ENCODE measurements around the gene DCTN3. TPM values are rescaled to one million over a fixed set of nuclear protein-coding genes. Genes with fewer than 3 reads are reported as not detected.

The DCTN3 gene
- total RNA-seq, 5 donors from 2014 or later (not counting 1 experiment from before 2014, with no cell fraction given), result 60.8 to 82.9 (median 69.0) TPM

- Mint-ChIP-seq H3K27ac (no peak overlapping the region), H3K36me3 (no peaks in the 10 kb centered on the region), H3K27me3 (peaks cover 53 to 69% of the 10 kb centered on the region in 2 donors), H3K9me3 (no peaks in the 10 kb centered on the region), H3K4me1 (peaks cover 33 to 38% (median 37%) of the 10 kb centered on the region in 3 donors), H3K4me3 (no peak overlapping the region)
- DNase-seq, result no peak
- Histone ChIP-seq H3K27ac (ENCODE audit: low read length) (no peak overlapping the region), H3K27me3 (replicated peaks in 1 of 2; ENCODE audit: control insufficient read depth in 2 of 2, extremely low read depth in 1 of 2, insufficient read depth in 2 of 2, low read length in 1 of 2) (peaks cover 16 to 80% of the 10 kb centered on the region in 2 experiments), H3K4me3 (ENCODE audit: control insufficient read depth in 1 of 2, extremely low read depth in 1 of 2, low read length in 1 of 2) (no peak overlapping the region), H3K4me1 (ENCODE audit: control insufficient read depth in 1 of 2, extremely low read depth in 1 of 2, insufficient read depth in 2 of 2, low read length in 2 of 2) (peaks cover 6 to 48% of the 10 kb centered on the region in 2 experiments), H3K36me3 (ENCODE audit: control insufficient read depth in 2 of 2, extremely low read depth in 1 of 2, insufficient read depth in 1 of 2, low read length in 1 of 2) (no peaks in the 10 kb centered on the region), H3K9me3 (no peaks in the 10 kb centered on the region)
- ChIA-PET CTCF (interaction anchor here (1.1 to 1.9 kb wide), 2 partner anchors 9 to 24 kb away, joined by 3 to 7 read pairs; no protein-coding TSS in a partner anchor), POLR2A (no interaction called here)
- no peak for ATAC-seq (replicated peaks in 1 of 4)
- WGBS (ENCODE audit: insufficient coverage), result 32% methylated on average over 39 of the region's 39 CpGs
These were observed 4.3 kb upstream of the DCTN3 start for GRCh38 chr9:34624475-34625185.

GRCh38 chr9:34623374-34624235, 3.3 kb upstream of the DCTN3 start:
- Mint-ChIP-seq H3K4me3 (peak overlapping the region in 2 of 3 donors; percentile 21 to 46), H3K27me3 (peaks cover 46 to 63% of the 10 kb centered on the region in 2 donors), H3K27ac (no peak overlapping the region), H3K36me3 (no peaks in the 10 kb centered on the region), H3K9me3 (no peaks in the 10 kb centered on the region), H3K4me1 (peaks cover 38 to 43% (median 38%) of the 10 kb centered on the region in 3 donors)
- H3K27ac ChIP-seq (ENCODE audit: low read length), result no peak overlapping the region
- 14% methylated on average over 52 of the region's 63 CpGs for WGBS (ENCODE audit: insufficient coverage)
- ChIA-PET POLR2A (interaction anchor here in 1 of 2 donors (0.7 kb wide), 1 partner anchor 38 kb away, joined by 5 read pairs; no protein-coding TSS in a partner anchor), CTCF (interaction anchor here in 1 of 2 donors (0.6 to 0.8 kb wide), 2 partner anchors 12 to 107 kb away, joined by 3 read pairs; no protein-coding TSS in a partner anchor)
- no peaks in the 10 kb centered on the region for H3K36me3 ChIP-seq (ENCODE audit: control insufficient read depth in 2 of 2, extremely low read depth in 1 of 2, insufficient read depth in 1 of 2, low read length in 1 of 2)
- H3K4me3 ChIP-seq (ENCODE audit: control insufficient read depth in 1 of 2, extremely low read depth in 1 of 2, low read length in 1 of 2), result peak overlapping the region in 1 of 2 donors; percentile 7
- DNase-seq (peak in 1 of 35 experiments; percentile 14), ATAC-seq (replicated peaks in 1 of 4) (no peak)
- H3K9me3 ChIP-seq, result no peaks in the 10 kb centered on the region
- peaks cover 12 to 72% of the 10 kb centered on the region in 2 experiments for H3K27me3 ChIP-seq (replicated peaks in 1 of 2; ENCODE audit: control insufficient read depth in 2 of 2, extremely low read depth in 1 of 2, insufficient read depth in 2 of 2, low read length in 1 of 2)
- H3K4me1 ChIP-seq (ENCODE audit: control insufficient read depth in 1 of 2, extremely low read depth in 1 of 2, insufficient read depth in 2 of 2, low read length in 2 of 2), result peaks cover 9 to 44% of the 10 kb centered on the region in 2 experiments

DNA sequence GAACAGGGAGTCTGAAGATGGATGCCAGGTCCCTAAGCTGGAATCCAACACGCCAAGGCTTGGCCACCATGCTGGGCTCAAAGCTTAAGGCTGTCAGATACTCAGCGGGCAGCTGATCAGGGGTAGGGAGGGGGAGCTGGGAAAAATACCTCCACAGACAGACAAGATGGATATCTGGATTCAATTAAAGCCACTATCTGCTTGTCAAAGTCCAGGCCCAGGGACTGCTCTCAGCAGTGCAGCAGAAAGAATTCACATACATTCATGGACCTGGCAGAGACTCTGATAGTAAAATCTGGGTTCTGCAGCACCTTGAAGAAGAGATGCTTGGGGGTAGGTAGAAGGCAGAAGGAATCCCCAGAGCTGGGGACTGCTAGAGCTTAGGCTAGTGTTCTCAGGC, 5.2 kb downstream of the DCTN3 start:
- H3K27ac Mint-ChIP-seq, result no peak overlapping the region
- no peaks in the 10 kb centered on the region for H3K9me3 Mint-ChIP-seq
- no peaks in the 10 kb centered on the region for H3K27me3 ChIP-seq (replicated peaks in 1 of 2; ENCODE audit: control insufficient read depth in 2 of 2, extremely low read depth in 1 of 2, insufficient read depth in 2 of 2, low read length in 1 of 2)
- DNase-seq, result no peak
- peaks cover 34 to 37% (median 36%) of the 10 kb centered on the region in 3 donors for H3K4me1 Mint-ChIP-seq
- peaks cover 10 to 39% of the 10 kb centered on the region in 2 donors for H3K36me3 ChIP-seq (ENCODE audit: control insufficient read depth in 2 of 2, extremely low read depth in 1 of 2, insufficient read depth in 1 of 2, low read length in 1 of 2)
- H3K27ac ChIP-seq (ENCODE audit: low read length), result no peak overlapping the region
- H3K4me3 Mint-ChIP-seq, result no peak overlapping the region
- CTCF ChIA-PET, result interaction anchor here (0.7 to 1.3 kb wide), 3 partner anchors 19 to 156 kb away, joined by 4 to 8 read pairs (median 7); partner anchors contain the start of gene DNAI1 (in 1 of the 2)
- POLR2A ChIA-PET, result no interaction called here
- H3K4me3 ChIP-seq (ENCODE audit: control insufficient read depth in 1 of 2, extremely low read depth in 1 of 2, low read length in 1 of 2), result no peak overlapping the region
- WGBS (ENCODE audit: insufficient coverage), result no CpG with 5 or more reads among the region's 2 CpGs
- peaks cover 8 to 33% of the 10 kb centered on the region in 2 experiments for H3K4me1 ChIP-seq (ENCODE audit: control insufficient read depth in 1 of 2, extremely low read depth in 1 of 2, insufficient read depth in 2 of 2, low read length in 2 of 2)
- H3K27me3 Mint-ChIP-seq, result no peaks in the 10 kb centered on the region
- ATAC-seq (replicated peaks in 1 of 4), result no peak
- peaks cover 36% of the 10 kb centered on the region for H3K36me3 Mint-ChIP-seq
- no peaks in the 10 kb centered on the region for H3K9me3 ChIP-seq

DNA sequence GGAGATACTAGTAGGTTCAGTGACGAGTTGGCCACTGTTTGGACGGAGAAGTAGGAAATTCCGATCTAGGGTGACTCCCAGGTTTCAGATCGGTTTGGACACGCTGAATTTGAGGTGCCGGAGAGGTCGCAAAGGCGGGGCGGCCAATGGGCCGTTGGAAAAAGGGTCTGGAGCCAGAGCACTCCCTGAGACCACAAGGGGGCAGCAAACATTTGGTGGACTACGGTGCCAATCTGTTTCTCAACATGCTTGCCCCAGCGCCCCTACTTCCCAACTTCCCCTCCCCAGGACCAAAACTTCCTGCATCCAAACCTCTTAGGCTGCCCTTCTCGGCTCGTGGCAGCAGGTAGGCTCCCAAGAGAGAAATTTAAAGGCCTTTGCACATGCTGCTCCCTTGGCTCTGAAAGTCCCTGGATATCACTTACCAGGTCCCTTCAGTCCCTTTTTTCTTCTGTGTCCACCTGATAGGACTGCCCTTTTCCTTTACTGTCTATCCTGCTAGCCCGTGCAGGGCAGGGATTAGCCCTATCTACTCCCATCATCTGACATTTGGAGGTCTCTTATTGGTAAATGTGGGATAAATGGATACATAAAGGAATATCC, 7.4 kb downstream of the DCTN3 start:
- Histone ChIP-seq H3K36me3 (ENCODE audit: control insufficient read depth in 2 of 2, extremely low read depth in 1 of 2, insufficient read depth in 1 of 2, low read length in 1 of 2) (peaks cover 10 to 37% of the 10 kb centered on the region in 2 donors), H3K27me3 (replicated peaks in 1 of 2; ENCODE audit: control insufficient read depth in 2 of 2, extremely low read depth in 1 of 2, insufficient read depth in 2 of 2, low read length in 1 of 2) (no peaks in the 10 kb centered on the region), H3K27ac (ENCODE audit: low read length) (peak overlapping the region; percentile 55), H3K9me3 (no peaks in the 10 kb centered on the region), H3K4me1 (ENCODE audit: control insufficient read depth in 1 of 2, extremely low read depth in 1 of 2, insufficient read depth in 2 of 2, low read length in 2 of 2) (peaks cover 3 to 26% of the 10 kb centered on the region in 2 experiments), H3K4me3 (ENCODE audit: control insufficient read depth in 1 of 2, extremely low read depth in 1 of 2, low read length in 1 of 2) (peak overlapping the region; percentile 70 to 94)
- Mint-ChIP-seq H3K36me3 (peaks cover 32% of the 10 kb centered on the region), H3K27ac (peak overlapping the region; percentile 79 to 87), H3K27me3 (no peaks in the 10 kb centered on the region), H3K9me3 (no peaks in the 10 kb centered on the region), H3K4me3 (peak overlapping the region; percentile 79 to 89 (median 80)), H3K4me1 (peaks cover 19 to 28% (median 25%) of the 10 kb centered on the region in 3 donors)
- POLR2A ChIA-PET, result interaction anchor here in 1 of 2 donors (0.9 kb wide), 1 partner anchor 25 kb away, joined by 3 read pairs; the partner anchor contains the start of gene SIGMAR1
- ATAC-seq (replicated peaks in 1 of 4) (peak; percentile 38 to 47 (median 44)), DNase-seq (peak in 28 of 35 experiments; percentile 30 to 84 (median 52))
- WGBS (ENCODE audit: insufficient coverage), result 2% methylated on average over 13 of the region's 15 CpGs
- CTCF ChIA-PET, result interaction anchor here (0.7 to 2.6 kb wide), 8 partner anchors 8 to 71 kb away, joined by 3 to 25 read pairs (median 4); partner anchors contain the start of genes DCTN3 (in 1 of the 2) and SIGMAR1 (in 1 of the 2)

GRCh38 chr9:34611811-34612787, 8.2 kb downstream of the DCTN3 start, which contains the start of gene RPP25L:
TSS of gene RPP25L (minus strand) at chr9:34612097. CDS start at chr9:34611296, 801 bp downstream.
- no peaks in the 10 kb centered on the region for H3K27me3 ChIP-seq (replicated peaks in 1 of 2; ENCODE audit: control insufficient read depth in 2 of 2, extremely low read depth in 1 of 2, insufficient read depth in 2 of 2, low read length in 1 of 2)
- Mint-ChIP-seq H3K36me3 (peaks cover 25% of the 10 kb centered on the region), H3K9me3 (no peaks in the 10 kb centered on the region), H3K4me1 (peaks cover 19 to 28% (median 25%) of the 10 kb centered on the region in 3 donors), H3K27ac (peak within 1 kb of the TSS; percentile 90 to 94), H3K4me3 (peak within 1 kb of the TSS; percentile 79 to 89 (median 80)), H3K27me3 (no peaks in the 10 kb centered on the region)
- H3K4me1 ChIP-seq (ENCODE audit: control insufficient read depth in 1 of 2, extremely low read depth in 1 of 2, insufficient read depth in 2 of 2, low read length in 2 of 2), result peaks cover 3 to 26% of the 10 kb centered on the region in 2 experiments
- peaks cover 5 to 30% of the 10 kb centered on the region in 2 donors for H3K36me3 ChIP-seq (ENCODE audit: control insufficient read depth in 2 of 2, extremely low read depth in 1 of 2, insufficient read depth in 1 of 2, low read length in 1 of 2)
- ChIA-PET POLR2A (interaction anchor here in 1 of 2 donors (0.9 kb wide), 1 partner anchor 26 kb away, joined by 3 read pairs; the partner anchor contains the start of gene SIGMAR1), CTCF (interaction anchor here (1.0 to 2.6 kb wide), 5 partner anchors 8 to 53 kb away, joined by 3 to 25 read pairs (median 7); partner anchors contain the start of gene DCTN3 (in 1 of the 2))
- ATAC-seq (replicated peaks in 1 of 4) (peak; percentile 93 to 96 (median 93)), DNase-seq (peak; percentile 59 to 93 (median 79))
- no peaks in the 10 kb centered on the region for H3K9me3 ChIP-seq
- H3K27ac ChIP-seq (ENCODE audit: low read length), result peak within 1 kb of the TSS; percentile 89
- WGBS (ENCODE audit: insufficient coverage), result under 1% methylated on average over 77 of the region's 77 CpGs
- peak within 1 kb of the TSS; percentile 71 to 94 for H3K4me3 ChIP-seq (ENCODE audit: control insufficient read depth in 1 of 2, extremely low read depth in 1 of 2, low read length in 1 of 2)
